ENCODE data around the gene MS4A13. TPM values are rescaled to one million over a fixed set of nuclear protein-coding genes. Genes with fewer than 3 reads are reported as not detected.

The MS4A13 gene
- total RNA-seq, 1 experiment from 2014 or later = not detected

- no peak for TF ChIP-seq YY1 (IDR thresholded peaks at IDR 0.05; ENCODE audit: extremely low read depth, insufficient replicate concordance, low read depth, low read length)
- TF ChIP-seq ZBTB33 (IDR thresholded peaks at IDR 0.05; ENCODE audit: extremely low read depth, insufficient replicate concordance, low read length) = no peak
- TF ChIP-seq CEBPB (IDR thresholded peaks at IDR 0.05; ENCODE audit: low read depth) = no peak
- no peak for TF ChIP-seq JUND (IDR thresholded peaks at IDR 0.05)
- no peak for TF ChIP-seq MAX (IDR thresholded peaks at IDR 0.05)
- no peak for TF ChIP-seq POLR2A (IDR thresholded peaks at IDR 0.05; ENCODE audit: borderline replicate concordance, extremely low read depth, insufficient read depth, insufficient read length)
- TF ChIP-seq ELF1 (IDR thresholded peaks at IDR 0.05; ENCODE audit: borderline replicate concordance, low read depth) = no peak
- TF ChIP-seq SRF (IDR thresholded peaks at IDR 0.05; ENCODE audit: low read depth) = no peak
- TF ChIP-seq FOSL1 (IDR thresholded peaks at IDR 0.05; ENCODE audit: low read depth) = no peak
- TF ChIP-seq SP1 (IDR thresholded peaks at IDR 0.05; ENCODE audit: low read depth) = no peak
Measured at GRCh38 chr11:60528934-60529333, 13.7 kb downstream of the MS4A13 start (continued).

- ChIA-PET POLR2A (no interaction called here), CTCF (no interaction called here), RAD21 (ENCODE audit: low non-redundant PET in 1 of 2, low total read pairs in 2 of 2, uncharacterized antibody in 2 of 2, unreplicated experiment in 2 of 2) (no interaction called here)
- no peaks in the 10 kb centered on the region for H3K4me1 ChIP-seq (ENCODE audit: control insufficient read depth in 1 of 2, insufficient read depth in 2 of 2, low read length in 2 of 2)
- H3K4me3 ChIP-seq (replicated peaks in 1 of 2; ENCODE audit: low read depth in 1 of 2, low read length in 2 of 2) = no peak overlapping the region
- ATAC-seq (no peak), DNase-seq (ENCODE audit: low read depth, low spot score) (no peak)
- no peaks in the 10 kb centered on the region for H3K79me2 ChIP-seq (ENCODE audit: insufficient read depth, low read length)
- no peak overlapping the region for H3K4me2 ChIP-seq (ENCODE audit: low read length)
- H3K9me2 ChIP-seq (ENCODE audit: insufficient read depth) = no peaks in the 10 kb centered on the region
- H3K36me3 ChIP-seq (ENCODE audit: control insufficient read depth in 1 of 2, insufficient read depth in 2 of 2, low read length in 2 of 2) = no peaks in the 10 kb centered on the region
- H4K20me1 ChIP-seq (ENCODE audit: insufficient read depth) = no peaks in the 10 kb centered on the region
- BruUV-seq (replicated peaks) = no TSS peak
- no peak overlapping the region for H3K9ac ChIP-seq (ENCODE audit: low read length)
- H3K9me3 ChIP-seq (ENCODE audit: control insufficient read depth in 1 of 2, insufficient read depth in 1 of 2, low read depth in 1 of 2, low read length in 2 of 2) = no peaks in the 10 kb centered on the region
- no peak overlapping the region for H3K27ac ChIP-seq (ENCODE audit: low read depth, low read length)
- H2AFZ ChIP-seq (ENCODE audit: low read depth, low read length, poor library complexity, severe bottlenecking) = no peak overlapping the region
- intact Hi-C loops (cut with micrococcal nuclease) = no loop called here
- H3K27me3 ChIP-seq (ENCODE audit: insufficient read depth, low read length) = no peaks in the 10 kb centered on the region
- no peak for TF ChIP-seq ATF3 (IDR thresholded peaks at IDR 0.05)
- TF ChIP-seq CBX3 (IDR thresholded peaks at IDR 0.05; ENCODE audit: low read depth) = no peak
- TF ChIP-seq POLR2AphosphoS5 (IDR thresholded peaks at IDR 0.05; ENCODE audit: low read depth, low read length) = no peak
- TF ChIP-seq RAD21 (IDR thresholded peaks at IDR 0.05; ENCODE audit: low read depth) = no peak
- no peak for TF ChIP-seq FOSL1 (IDR thresholded peaks at IDR 0.05; ENCODE audit: low read depth)
- TF ChIP-seq SRF (IDR thresholded peaks at IDR 0.05; ENCODE audit: low read depth) = no peak
- no peak for TF ChIP-seq ZFX (IDR thresholded peaks at IDR 0.05)
- TF ChIP-seq SIN3A (IDR thresholded peaks at IDR 0.05; ENCODE audit: low read depth) = no peak
- TF ChIP-seq CEBPB (IDR thresholded peaks at IDR 0.05; ENCODE audit: low read depth) = no peak
- TF ChIP-seq POLR2A (IDR thresholded peaks at IDR 0.05; ENCODE audit: borderline replicate concordance, extremely low read depth, insufficient read depth, insufficient read length) = no peak
- TF ChIP-seq ELF1 (IDR thresholded peaks at IDR 0.05; ENCODE audit: borderline replicate concordance, low read depth) = no peak
- TF ChIP-seq EZH2 (IDR thresholded peaks at IDR 0.05) = no peak
- TF ChIP-seq TCF7L2 (IDR thresholded peaks at IDR 0.05; ENCODE audit: borderline replicate concordance, extremely low read depth, insufficient read depth, insufficient read length) = no peak
- TF ChIP-seq YY1 (IDR thresholded peaks at IDR 0.05; ENCODE audit: extremely low read depth, insufficient replicate concordance, low read depth, low read length) = no peak
- TF ChIP-seq CTCF (IDR thresholded peaks at IDR 0.05 in 2 of 3, conservative IDR thresholded peaks at IDR 0.05 in 1 of 3; ENCODE audit: borderline replicate concordance in 1 of 3, insufficient read depth in 1 of 3, low read depth in 2 of 3, low read length in 2 of 3) = no peak
- TF ChIP-seq JUND (IDR thresholded peaks at IDR 0.05) = no peak
Measured at GRCh38 chr11:60530454-60531100, 15.4 kb downstream of the MS4A13 start.

All from HCT116 (cell line).